Mucosa of stomach (tissue), 1 donor: ENCODE results near the gene MBNL2.

ENCODE experiments used
- H3K27me3 ChIP-seq: one replicate; pipeline ENCODE4 v1.7.0; 2013; ENCODE audit warnings: mild to moderate bottlenecking, low read length; ENCODE audit not compliant: control insufficient read depth, insufficient read depth
- H3K36me3 ChIP-seq: one replicate; pipeline ENCODE4 v1.7.0; 2013; ENCODE audit warnings: low read length; ENCODE audit not compliant: control insufficient read depth, insufficient read depth
- H3K4me1 ChIP-seq: one replicate; pipeline ENCODE4 v1.7.0; 2013; ENCODE audit warnings: mild to moderate bottlenecking, low read length; ENCODE audit not compliant: control insufficient read depth, insufficient read depth
- H3K4me3 ChIP-seq: one replicate; pipeline ENCODE4 v1.7.0; 2013; ENCODE audit warnings: low read length
- H3K9ac ChIP-seq: one replicate; pipeline ENCODE4 v1.7.0; 2013; ENCODE audit warnings: mild to moderate bottlenecking, low read length, moderate library complexity
- H3K9me3 ChIP-seq: one replicate; pipeline ENCODE4 v1.7.0; 2013; ENCODE audit warnings: mild to moderate bottlenecking, low read length, moderate library complexity; ENCODE audit not compliant: control insufficient read depth
- donor health status: Pancreatic carcinoma.

The MBNL2 gene

DNA sequence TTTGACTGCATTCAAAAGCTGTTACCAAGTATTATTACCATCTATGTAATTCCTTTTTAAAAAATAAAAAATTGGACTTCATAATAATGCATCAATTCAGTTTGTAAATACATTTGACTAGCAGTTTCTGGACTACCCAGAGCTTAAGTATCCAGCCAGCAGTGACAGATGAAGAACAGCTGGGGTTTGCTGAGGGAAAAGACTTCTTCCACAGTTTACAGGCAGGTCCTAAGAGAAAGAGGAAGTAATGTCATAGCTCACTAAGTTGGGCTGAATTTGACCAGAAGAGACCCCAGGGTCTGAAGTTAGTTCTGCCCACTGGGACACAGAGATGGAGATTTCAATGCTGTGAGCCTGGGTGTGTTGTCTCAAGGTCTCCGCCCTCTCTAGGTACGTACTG lies 96.4 kb downstream of the MBNL2 start:
- Histone ChIP-seq H3K4me3 (no peak overlapping the region), H3K36me3 (no peaks in the 10 kb centered on the region), H3K9me3 (no peaks in the 10 kb centered on the region), H3K4me1 (peaks cover 8% of the 10 kb centered on the region), H3K27me3 (no peaks in the 10 kb centered on the region), H3K9ac (no peak overlapping the region)

DNA sequence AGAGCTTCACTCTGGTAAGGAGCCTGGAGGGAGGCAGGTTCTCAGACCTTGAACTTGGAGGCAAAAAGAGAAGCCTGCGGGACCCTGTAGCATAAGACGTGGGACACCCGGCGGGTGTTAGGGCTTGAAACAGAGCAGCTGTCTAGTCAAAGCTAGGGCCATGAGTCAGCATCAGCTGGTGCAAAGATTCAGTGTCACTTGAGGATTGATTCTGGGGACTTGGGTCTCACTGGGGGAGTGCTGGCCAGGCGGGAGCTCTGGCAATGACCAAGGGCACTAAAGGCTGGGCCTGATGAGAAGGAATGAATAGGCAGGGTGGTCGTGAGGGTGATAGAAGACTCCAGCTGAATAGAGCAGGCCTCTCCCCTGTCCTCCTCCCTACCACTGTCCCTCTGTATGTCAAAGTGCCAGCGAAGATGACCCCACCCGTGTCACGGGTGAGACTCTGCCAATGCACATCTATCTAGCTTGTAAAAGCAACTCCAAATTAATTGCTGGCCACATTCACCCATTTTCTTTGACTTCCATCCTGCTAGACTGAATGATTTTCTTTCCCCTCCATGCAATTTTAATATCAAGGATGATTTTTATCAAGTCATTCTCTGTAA lies 97.1 kb downstream of the MBNL2 start:
- H3K4me1 ChIP-seq: peaks cover 8% of the 10 kb centered on the region
- H3K4me3 ChIP-seq: no peak overlapping the region
- H3K9me3 ChIP-seq: no peaks in the 10 kb centered on the region
- no peak overlapping the region for H3K9ac ChIP-seq
- H3K27me3 ChIP-seq: no peaks in the 10 kb centered on the region
- H3K36me3 ChIP-seq: no peaks in the 10 kb centered on the region

- Histone ChIP-seq H3K9me3 (no peaks in the 10 kb centered on the region), H3K27me3 (no peaks in the 10 kb centered on the region), H3K4me3 (no peak overlapping the region), H3K36me3 (no peaks in the 10 kb centered on the region), H3K9ac (no peak overlapping the region), H3K4me1 (peaks cover 8% of the 10 kb centered on the region)
These were observed 99.0 kb downstream of the MBNL2 start for GRCh38 chr13:97321101-97321500.

- H3K36me3 ChIP-seq: no peaks in the 10 kb centered on the region
- no peaks in the 10 kb centered on the region for H3K27me3 ChIP-seq
- H3K4me1 ChIP-seq: peaks cover 8% of the 10 kb centered on the region
- H3K9ac ChIP-seq: no peak overlapping the region
- no peaks in the 10 kb centered on the region for H3K9me3 ChIP-seq
- H3K4me3 ChIP-seq: no peak overlapping the region
These were observed 99.6 kb downstream of the MBNL2 start for GRCh38 chr13:97321616-97322321.

DNA sequence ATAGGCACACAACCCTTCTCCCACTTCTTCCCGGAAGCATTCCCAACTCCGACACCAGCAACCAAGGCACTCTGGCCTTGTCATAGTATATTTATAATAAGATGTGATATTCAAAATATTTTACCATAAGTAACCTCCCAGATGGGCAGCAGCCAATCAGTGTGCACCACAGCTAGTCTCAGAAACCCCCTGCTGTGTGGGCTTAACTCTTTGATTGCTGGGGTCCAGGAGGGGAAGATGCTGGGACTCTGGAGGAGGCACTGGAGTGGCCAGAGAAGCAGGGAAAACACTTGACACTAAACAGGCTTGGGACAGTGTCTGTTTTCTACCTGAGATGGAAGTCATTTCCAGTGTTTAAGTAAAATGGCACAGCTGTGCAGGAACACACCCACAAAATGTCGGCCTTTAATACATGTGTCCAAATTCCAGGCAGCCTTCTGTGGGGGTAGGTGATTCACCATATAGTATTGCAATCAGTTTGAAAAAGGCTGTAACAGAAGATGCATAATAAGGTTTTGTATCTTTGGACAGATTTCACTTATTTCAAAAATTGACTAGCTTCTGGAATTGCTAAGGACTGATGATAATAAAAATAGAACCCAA lies 100.7 kb downstream of the MBNL2 start:
- Histone ChIP-seq H3K4me3 (no peak overlapping the region), H3K9ac (no peak overlapping the region), H3K4me1 (peaks cover 8% of the 10 kb centered on the region), H3K36me3 (no peaks in the 10 kb centered on the region), H3K9me3 (no peaks in the 10 kb centered on the region), H3K27me3 (no peaks in the 10 kb centered on the region)

GRCh38 chr13:97324115-97324514 lies 102.0 kb downstream of the MBNL2 start:
- Histone ChIP-seq H3K36me3 (no peaks in the 10 kb centered on the region), H3K27me3 (no peaks in the 10 kb centered on the region), H3K9ac (no peak overlapping the region), H3K4me3 (no peak overlapping the region), H3K4me1 (peaks cover under 1% of the 10 kb centered on the region), H3K9me3 (no peaks in the 10 kb centered on the region)

DNA sequence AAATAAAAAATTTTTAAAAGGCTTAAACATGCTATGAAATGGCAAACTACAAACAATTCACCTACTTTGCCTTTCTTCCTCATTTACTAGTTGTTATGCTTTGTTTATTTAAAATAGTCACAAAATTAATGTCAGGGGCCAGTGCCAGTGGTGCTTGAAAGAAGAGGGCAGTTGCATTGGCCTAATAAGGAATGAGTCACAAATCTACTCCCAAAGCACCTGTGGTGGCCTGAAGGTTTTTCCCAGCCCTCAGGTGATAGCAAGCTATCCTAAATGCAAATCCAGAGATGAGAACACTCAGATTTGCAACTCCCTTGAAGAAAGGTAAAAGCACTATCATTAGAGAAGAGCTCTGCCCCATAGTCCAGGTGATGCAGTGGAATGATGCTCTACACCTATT lies 103.6 kb downstream of the MBNL2 start:
- Histone ChIP-seq H3K4me3 (no peak overlapping the region), H3K27me3 (no peaks in the 10 kb centered on the region), H3K9me3 (no peaks in the 10 kb centered on the region), H3K9ac (no peak overlapping the region), H3K4me1 (no peaks in the 10 kb centered on the region), H3K36me3 (no peaks in the 10 kb centered on the region)

GRCh38 chr13:97327086-97327485 lies 105.0 kb downstream of the MBNL2 start:
- Histone ChIP-seq H3K4me1 (no peaks in the 10 kb centered on the region), H3K9me3 (no peaks in the 10 kb centered on the region), H3K36me3 (no peaks in the 10 kb centered on the region), H3K27me3 (no peaks in the 10 kb centered on the region), H3K4me3 (no peak overlapping the region), H3K9ac (no peak overlapping the region)

GRCh38 chr13:97327506-97328221 lies 105.5 kb downstream of the MBNL2 start:
- Histone ChIP-seq H3K4me3 (no peak overlapping the region), H3K36me3 (no peaks in the 10 kb centered on the region), H3K4me1 (no peaks in the 10 kb centered on the region), H3K9me3 (no peaks in the 10 kb centered on the region), H3K27me3 (no peaks in the 10 kb centered on the region), H3K9ac (no peak overlapping the region)

GRCh38 chr13:97328222-97328790 lies 106.2 kb downstream of the MBNL2 start:
- Histone ChIP-seq H3K27me3 (no peaks in the 10 kb centered on the region), H3K36me3 (no peaks in the 10 kb centered on the region), H3K9me3 (no peaks in the 10 kb centered on the region), H3K4me3 (no peak overlapping the region), H3K4me1 (no peaks in the 10 kb centered on the region), H3K9ac (no peak overlapping the region)

DNA sequence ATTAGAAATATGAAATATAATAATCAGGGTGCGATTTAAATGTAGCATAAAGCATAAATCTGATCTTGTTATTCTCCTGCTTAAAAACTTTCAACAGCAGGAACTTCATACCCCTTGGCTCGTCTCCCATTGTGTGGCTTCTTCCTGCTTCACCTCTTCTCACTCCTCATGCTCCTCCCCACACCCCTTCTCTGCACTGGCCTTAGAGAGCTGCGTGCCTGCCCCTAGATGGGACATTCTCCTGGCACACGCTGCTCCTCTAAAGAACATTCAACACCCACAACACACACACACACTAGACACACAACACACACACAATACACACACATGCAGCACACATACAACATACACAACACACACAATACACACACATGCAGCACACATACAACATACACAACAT lies 107.2 kb downstream of the MBNL2 start:
- Histone ChIP-seq H3K9me3 (no peaks in the 10 kb centered on the region), H3K4me1 (no peaks in the 10 kb centered on the region)

DNA sequence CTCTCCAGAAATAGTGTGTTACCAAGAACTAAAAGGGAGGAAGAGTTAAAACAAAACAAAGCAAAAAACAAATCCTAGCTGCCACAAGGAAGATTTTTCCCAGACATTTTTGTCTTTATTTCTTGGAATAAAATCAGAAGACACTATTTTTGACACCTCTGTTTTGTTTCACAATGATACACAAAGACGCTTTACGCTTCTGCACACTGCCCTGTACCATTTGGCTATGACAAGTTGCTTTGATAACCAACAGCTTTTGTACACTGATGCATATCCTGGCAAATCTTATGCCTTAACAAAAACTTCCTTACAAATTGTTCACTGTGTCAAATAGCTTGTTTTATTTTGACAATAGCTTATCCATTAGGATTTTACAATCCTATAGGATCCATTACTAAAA lies 108.3 kb downstream of the MBNL2 start:
- Histone ChIP-seq H3K9me3 (no peaks in the 10 kb centered on the region), H3K9ac (no peak overlapping the region), H3K4me1 (no peaks in the 10 kb centered on the region), H3K4me3 (no peak overlapping the region), H3K27me3 (no peaks in the 10 kb centered on the region), H3K36me3 (no peaks in the 10 kb centered on the region)

More for the DNA sequence above, 107.2 kb downstream of the MBNL2 start:
- Histone ChIP-seq H3K36me3 (no peaks in the 10 kb centered on the region), H3K4me3 (no peak overlapping the region), H3K9ac (no peak overlapping the region), H3K27me3 (no peaks in the 10 kb centered on the region)
